ENCODE measurements around the gene CSRNP3.

- TF ChIP-seq POLR2A (IDR thresholded peaks at IDR 0.05) (no peak), CTCF (IDR thresholded peaks at IDR 0.05) (no peak)
These were observed 205.3 kb downstream of the CSRNP3 start for GRCh38 chr2:165674780-165675179.

All from heart left ventricle (tissue), 13 donors.